C4-2B (cell line): ENCODE results near the gene TMX2.
A peak's percentile ranks its signal among the peaks of the same experiment; 100 is the strongest.

Experiments
- H3K27ac ChIP-seq: fragments of 450-650 bp; 2 replicates; pipeline ENCODE4 v1.5.1; 2017
- ZFX ChIP-seq: fragments of 450-650 bp; IDR thresholded peaks from 2 replicates; pipeline ENCODE4 v1.6.1; 2017
- TF ChIP-seq, protein P1 (sequence below): fragments of 450-650 bp; conservative IDR thresholded peaks from 2 replicates; pipeline ENCODE4 v1.5.1; 2017; ENCODE audit warnings: mild to moderate bottlenecking

The TMX2 gene

DNA sequence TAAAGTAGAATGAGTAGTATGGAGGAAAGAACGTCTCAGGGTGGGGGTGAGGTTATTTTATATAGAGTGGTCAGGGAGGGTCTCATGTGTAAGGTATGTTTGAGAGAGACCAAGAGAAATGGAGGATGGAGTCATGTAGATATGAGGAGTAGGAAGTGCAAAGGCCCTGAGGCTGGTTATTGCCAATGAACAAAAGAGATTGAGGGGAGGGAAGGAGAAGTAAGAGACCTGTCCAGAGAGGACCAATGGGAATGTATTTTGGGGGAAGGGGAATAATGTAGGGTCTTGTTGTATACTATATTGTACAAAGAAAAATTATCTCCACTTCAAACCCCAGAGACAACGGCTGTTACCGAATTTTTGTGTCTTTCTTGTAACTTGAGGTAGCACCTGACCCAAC is 59.0 kb downstream of the TMX2 start:
- TF ChIP-seq, protein P1, sequence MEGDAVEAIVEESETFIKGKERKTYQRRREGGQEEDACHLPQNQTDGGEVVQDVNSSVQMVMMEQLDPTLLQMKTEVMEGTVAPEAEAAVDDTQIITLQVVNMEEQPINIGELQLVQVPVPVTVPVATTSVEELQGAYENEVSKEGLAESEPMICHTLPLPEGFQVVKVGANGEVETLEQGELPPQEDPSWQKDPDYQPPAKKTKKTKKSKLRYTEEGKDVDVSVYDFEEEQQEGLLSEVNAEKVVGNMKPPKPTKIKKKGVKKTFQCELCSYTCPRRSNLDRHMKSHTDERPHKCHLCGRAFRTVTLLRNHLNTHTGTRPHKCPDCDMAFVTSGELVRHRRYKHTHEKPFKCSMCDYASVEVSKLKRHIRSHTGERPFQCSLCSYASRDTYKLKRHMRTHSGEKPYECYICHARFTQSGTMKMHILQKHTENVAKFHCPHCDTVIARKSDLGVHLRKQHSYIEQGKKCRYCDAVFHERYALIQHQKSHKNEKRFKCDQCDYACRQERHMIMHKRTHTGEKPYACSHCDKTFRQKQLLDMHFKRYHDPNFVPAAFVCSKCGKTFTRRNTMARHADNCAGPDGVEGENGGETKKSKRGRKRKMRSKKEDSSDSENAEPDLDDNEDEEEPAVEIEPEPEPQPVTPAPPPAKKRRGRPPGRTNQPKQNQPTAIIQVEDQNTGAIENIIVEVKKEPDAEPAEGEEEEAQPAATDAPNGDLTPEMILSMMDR = no peak
- TF ChIP-seq ZFX = no peak
- H3K27ac ChIP-seq = no peak overlapping the region

GRCh38 chr11:57772562-57772961 is 60.2 kb downstream of the TMX2 start:
- no peak overlapping the region for H3K27ac ChIP-seq
- TF ChIP-seq, protein P1 = no peak
- TF ChIP-seq ZFX = no peak

DNA sequence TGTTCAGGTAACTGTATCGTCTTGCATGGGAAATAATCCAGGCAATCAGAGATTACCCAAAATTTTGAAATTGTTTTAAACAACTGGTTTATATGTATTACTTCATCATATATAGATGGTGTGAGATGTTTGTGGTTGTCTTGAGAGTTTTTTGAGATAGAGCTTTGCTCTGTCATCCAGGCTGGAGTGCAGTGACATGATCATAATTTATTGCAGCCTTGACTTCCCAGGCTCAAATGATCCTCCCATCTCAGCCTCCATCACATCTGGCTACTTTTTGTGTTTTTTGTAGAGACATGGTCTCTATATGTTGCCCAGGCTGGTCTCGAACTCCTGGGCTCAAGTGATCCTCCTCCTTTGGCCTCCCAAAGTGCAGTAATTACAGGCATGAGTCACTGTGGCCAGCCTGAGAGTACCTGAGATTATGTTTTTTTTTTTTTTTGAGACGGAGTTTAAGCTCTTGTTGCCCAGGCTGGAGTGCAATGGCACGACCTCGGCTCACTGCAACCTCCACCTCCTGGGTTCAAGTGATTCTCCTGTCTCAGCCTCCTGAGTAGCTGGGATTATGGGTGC is 60.7 kb downstream of the TMX2 start:
- TF ChIP-seq, protein P1 = no peak
- H3K27ac ChIP-seq = no peak overlapping the region

- no peak overlapping the region for H3K27ac ChIP-seq
- no peak for TF ChIP-seq ZFX
- TF ChIP-seq, protein P1 = no peak
These were observed 63.1 kb downstream of the TMX2 start for GRCh38 chr11:57775491-57775890.

- H3K27ac ChIP-seq = no peak overlapping the region
- TF ChIP-seq, protein P1 = no peak
- no peak for TF ChIP-seq ZFX
These were observed 63.7 kb downstream of the TMX2 start for GRCh38 chr11:57776031-57776521.

DNA sequence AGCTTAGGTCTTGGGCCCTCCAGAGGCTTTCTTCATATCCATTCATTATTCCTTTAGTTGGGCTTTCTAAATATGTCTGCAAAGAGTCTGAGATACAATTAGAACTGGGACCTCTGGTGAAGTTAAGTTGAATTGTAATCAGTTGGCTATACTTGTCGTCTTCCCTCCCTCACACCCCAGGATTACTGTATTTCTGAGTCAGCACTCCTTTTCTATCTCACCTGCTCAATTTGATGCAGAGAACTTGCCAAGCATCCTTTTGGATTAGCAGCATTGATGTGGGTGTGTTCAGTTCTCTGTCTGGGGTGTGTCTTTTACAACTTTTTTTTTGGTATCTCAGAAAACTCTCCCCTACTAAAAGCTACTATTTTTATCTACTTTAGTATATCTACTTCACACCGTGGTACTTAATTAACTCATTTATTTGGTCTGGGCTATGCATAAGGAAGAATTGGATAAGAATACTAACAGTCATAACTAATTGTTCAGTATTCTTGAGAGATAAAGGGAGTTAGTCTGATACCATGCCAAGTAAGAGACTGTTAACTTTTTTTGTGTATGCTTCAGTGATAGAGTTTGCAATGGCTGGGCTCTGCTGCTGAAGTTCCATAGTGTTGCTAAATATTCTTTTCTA is 64.3 kb downstream of the TMX2 start:
- peak overlapping the region; percentile 51 for H3K27ac ChIP-seq
- TF ChIP-seq ZFX = no peak
- TF ChIP-seq, protein P1 = no peak

- peak overlapping the region; percentile 51 for H3K27ac ChIP-seq
- no peak for TF ChIP-seq ZFX
- TF ChIP-seq, protein P1 = no peak
These were observed 65.5 kb downstream of the TMX2 start for GRCh38 chr11:57777969-57778317.
